ENCODE data around the gene KCNK18. TPM values are rescaled to one million over a fixed set of nuclear protein-coding genes. Genes with fewer than 3 reads are reported as not detected.
A peak's percentile ranks its signal among the peaks of the same experiment; 100 is the strongest.
"Not testable (repeated sequence)": the region's sequence is repeated elsewhere in the genome, so short reads cannot be mapped to it uniquely, and the experiment has no call there.

KCNK18 gene
- total and polyA plus RNA-seq, 7 donors: not detected

- no peak overlapping the region for H3K27ac ChIP-seq
- H3K36me3 ChIP-seq (ENCODE audit: insufficient read depth in 1 of 2, low read depth in 1 of 2): no peaks in the 10 kb centered on the region
- peak; percentile 64 to 75 for DNase-seq
- intact Hi-C loops (cut with DNase I): loop anchor here in 1 of 2 donors (2.0 to 10.0 kb wide), 2 partner anchors 379 to 491 kb away; no protein-coding TSS in a partner anchor
- peak; percentile 58 for TF ChIP-seq CTCF (IDR thresholded peaks at IDR 0.05)
- peaks cover 10% of the 10 kb centered on the region for H3K4me1 ChIP-seq
- ATAC-seq: peak in 2 of 4 donors; percentile 61 to 80
- H3K4me3 ChIP-seq: peak overlapping the region; percentile 50
- H3K9me3 ChIP-seq: no peaks in the 10 kb centered on the region
- H3K27me3 ChIP-seq (ENCODE audit: insufficient read depth in 3 of 3, low read length in 2 of 3): peaks cover 0 to 61% (median 5%) of the 10 kb centered on the region in 3 donors
- WGBS, 3 donors: 21 to 25% (median 23%) methylated on average over 12 of the region's 12 CpGs
Measured at GRCh38 chr10:117175901-117176534, 21.3 kb upstream of the KCNK18 start.

DNA sequence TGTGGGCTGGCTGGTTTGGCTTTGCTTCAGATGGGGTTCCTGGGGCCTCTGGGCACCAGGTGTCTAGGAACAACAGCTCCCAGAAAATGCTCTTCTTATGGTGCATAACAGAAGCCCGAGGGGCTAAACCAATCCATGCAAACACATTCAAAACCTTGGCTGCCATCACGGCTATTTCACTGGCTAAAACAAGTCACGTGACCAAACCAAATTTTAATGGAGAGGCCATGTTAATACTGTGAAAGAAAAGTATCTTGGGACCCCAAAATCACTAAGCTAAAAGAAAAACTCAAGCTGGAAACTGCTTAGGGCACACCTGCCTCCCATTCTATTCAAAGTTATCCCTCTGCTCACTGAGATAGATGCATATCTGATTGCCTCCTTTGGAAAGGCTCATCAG is 19.1 kb upstream of the KCNK18 start:
- Histone ChIP-seq H3K27ac (no peak overlapping the region), H3K4me3 (no peak overlapping the region), H3K4me1 (peaks cover 10% of the 10 kb centered on the region), H3K27me3 (ENCODE audit: insufficient read depth in 3 of 3, low read length in 2 of 3) (peaks cover 0 to 40% (median 0%) of the 10 kb centered on the region in 3 donors), H3K36me3 (ENCODE audit: insufficient read depth in 1 of 2, low read depth in 1 of 2) (no peaks in the 10 kb centered on the region), H3K9me3 (no peaks in the 10 kb centered on the region)
- ATAC-seq (no peak), DNase-seq (no peak)
- intact Hi-C loops (cut with DNase I): loop anchor here in 1 of 2 donors (10.0 kb wide), 1 partner anchor 493 kb away; no protein-coding TSS in a partner anchor
- no peak for TF ChIP-seq CTCF (IDR thresholded peaks at IDR 0.05)
- WGBS, 3 donors: 61 to 73% (median 66%) methylated on average over 3 of the region's 3 CpGs

DNA sequence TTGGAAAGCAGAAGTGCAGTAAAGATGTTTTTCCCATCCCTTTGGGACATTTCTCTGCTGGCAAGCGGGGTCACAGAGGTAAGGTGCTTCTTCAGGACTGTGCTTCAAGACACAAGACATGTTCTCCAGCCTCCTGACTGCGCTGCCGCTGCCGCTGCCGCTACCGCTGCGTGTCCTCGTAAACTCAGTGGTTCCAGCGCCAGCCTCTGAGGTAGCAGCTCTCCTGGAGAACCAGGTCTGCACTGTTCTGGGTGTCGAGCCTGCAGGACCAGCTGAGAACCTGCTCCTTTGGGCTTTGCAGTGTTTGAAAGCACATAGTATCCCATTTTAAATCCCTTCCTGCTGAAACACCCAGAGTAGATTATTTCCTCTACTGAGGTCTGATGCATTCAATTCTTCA is 13.0 kb upstream of the KCNK18 start:
- no peak overlapping the region for H3K27ac ChIP-seq
- H3K4me3 ChIP-seq: no peak overlapping the region
- ATAC-seq (no peak), DNase-seq (no peak)
- intact Hi-C loops (cut with DNase I): no loop called here
- TF ChIP-seq CTCF (IDR thresholded peaks at IDR 0.05): no peak
- 87 to 89% (median 88%) methylated on average over 10 of the region's 10 CpGs for WGBS, 3 donors
- H3K4me1 ChIP-seq: no peaks in the 10 kb centered on the region
- H3K9me3 ChIP-seq: no peaks in the 10 kb centered on the region
- no peaks in the 10 kb centered on the region for H3K27me3 ChIP-seq (ENCODE audit: insufficient read depth in 3 of 3, low read length in 2 of 3)
- H3K36me3 ChIP-seq (ENCODE audit: insufficient read depth in 1 of 2, low read depth in 1 of 2): no peaks in the 10 kb centered on the region

DNA sequence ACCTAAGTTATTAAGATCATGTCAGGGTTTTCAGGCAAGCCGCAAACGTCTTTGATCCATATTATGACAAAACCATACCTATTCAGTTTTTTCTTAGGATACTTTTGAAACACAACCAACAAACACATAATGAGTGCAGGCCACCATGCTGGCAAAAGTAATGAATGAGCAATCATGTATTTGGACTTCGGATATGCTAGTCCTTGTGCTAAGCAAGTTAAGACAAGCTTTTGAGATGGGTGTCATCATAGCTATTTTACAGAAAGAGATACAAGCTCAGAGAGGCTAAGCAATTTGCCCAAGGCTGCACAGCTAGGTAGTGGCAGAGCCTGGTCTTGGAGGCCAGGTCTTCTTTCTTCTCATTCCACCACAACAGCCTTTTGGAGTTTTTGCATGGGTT is 12.5 kb upstream of the KCNK18 start:
- no peak for TF ChIP-seq CTCF (IDR thresholded peaks at IDR 0.05)

DNA sequence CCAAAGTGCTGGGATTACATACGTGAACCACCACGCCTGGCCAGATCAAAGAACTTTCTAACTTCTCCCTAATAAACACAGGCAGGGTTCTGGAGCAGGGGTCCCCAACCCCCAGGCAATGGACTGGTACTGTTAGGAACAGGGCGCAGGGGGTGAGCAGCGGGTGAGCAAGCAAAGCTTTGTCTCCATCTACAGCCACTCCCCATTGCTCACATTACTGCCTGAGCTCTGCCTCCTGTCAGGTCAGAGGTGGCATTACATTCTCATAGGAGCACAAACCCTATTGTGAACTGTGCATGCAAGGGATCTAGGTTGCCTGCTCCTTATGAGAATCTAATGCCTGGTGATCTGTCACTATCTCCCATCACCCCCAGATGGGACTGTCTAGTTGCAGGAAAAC is 11.5 kb upstream of the KCNK18 start:
- intact Hi-C loops (cut with DNase I); H3K4me3 ChIP-seq; H3K27me3 ChIP-seq (ENCODE audit: insufficient read depth in 3 of 3, low read length in 2 of 3); ATAC-seq; H3K27ac ChIP-seq; H3K4me1 ChIP-seq; DNase-seq; H3K9me3 ChIP-seq; H3K36me3 ChIP-seq (ENCODE audit: insufficient read depth in 1 of 2, low read depth in 1 of 2): not testable (repeated sequence)
- WGBS, 3 donors: 92 to 99% (median 93%) methylated on average over 4 of the region's 4 CpGs

More for the DNA sequence above, 12.5 kb upstream of the KCNK18 start:
- no peak for ATAC-seq
- Histone ChIP-seq H3K27ac (no peak overlapping the region), H3K36me3 (ENCODE audit: insufficient read depth in 1 of 2, low read depth in 1 of 2) (no peaks in the 10 kb centered on the region), H3K9me3 (no peaks in the 10 kb centered on the region), H3K4me1 (no peaks in the 10 kb centered on the region), H3K27me3 (ENCODE audit: insufficient read depth in 3 of 3, low read length in 2 of 3) (no peaks in the 10 kb centered on the region), H3K4me3 (no peak overlapping the region)
- DNase-seq: no peak
- intact Hi-C loops (cut with DNase I): no loop called here
- 82 to 91% (median 88%) methylated on average over 3 of the region's 3 CpGs for WGBS, 3 donors

Data from psoas muscle (tissue), 8 donors.